OCI-LY7 (cell line): ENCODE data around the gene PPTC7. TPM values are rescaled to one million over a fixed set of nuclear protein-coding genes. Genes with fewer than 3 reads are reported as not detected.
"Not testable (repeated sequence)": the region's sequence is repeated elsewhere in the genome, so short reads cannot be mapped to it uniquely, and the experiment has no call there.

Source experiments
- BruUV-seq: library from RNA; stranded (reverse); fragments of 400-500 nt; replicated peaks from 2 replicates; lab custom pipeline; 2021; lab: Mats Ljungman, UMichigan
- CTCF ChIA-PET: fragments of 300-600 bp; sonication (Branson Sonifier 250); formaldehyde crosslinking; loops from one replicate; lab custom pipeline; 2022; ENCODE audit warnings: antibody characterized with exemption; ENCODE audit not compliant: unreplicated experiment; lab: Charles Lee
- POLR2A ChIA-PET: fragments of 300-600 bp; sonication (Branson Sonifier 250); formaldehyde crosslinking; loops from one replicate; lab custom pipeline; 2022; ENCODE audit warnings: antibody characterized with exemption; lab: Charles Lee
- DNase-seq: peaks from one replicate; pipeline ENCODE4 v3.0.0-alpha.2; 2015; ENCODE audit warnings: low spot score
- H2AFZ ChIP-seq: fragments of 200-600 bp; sonication (generic), shearing (Covaris generic); 2 replicates; pipeline ENCODE4 v1.6.1; 2014; ENCODE audit warnings: mild to moderate bottlenecking, antibody characterized with exemption, low read length, moderate library complexity
- H3K27ac ChIP-seq: fragments of 200-600 bp; sonication (generic); 2 replicates; pipeline ENCODE4 v1.5.1; 2014; ENCODE audit warnings: mixed run types, low read depth, mild to moderate bottlenecking, moderate library complexity, low read length, inconsistent platforms; ENCODE audit not compliant: poor library complexity, severe bottlenecking
- H3K36me3 ChIP-seq: fragments of 200-600 bp; sonication (generic); 2 replicates; pipeline ENCODE4 v1.6.1; 2014; ENCODE audit warnings: mild to moderate bottlenecking, antibody characterized with exemption, low read length, moderate library complexity, mixed read lengths; ENCODE audit not compliant: insufficient read depth
- H3K4me1 ChIP-seq: fragments of 200-600 bp; sonication (generic); 2 replicates; pipeline ENCODE4 v1.5.1; 2014; ENCODE audit warnings: mild to moderate bottlenecking, low read length; ENCODE audit not compliant: insufficient read depth, poor library complexity, severe bottlenecking
- H3K4me2 ChIP-seq: fragments of 200-600 bp; sonication (generic); 2 replicates; pipeline ENCODE4 v1.6.1; 2014; ENCODE audit warnings: mild to moderate bottlenecking, low read length
- H3K4me3 ChIP-seq: fragments of 200-600 bp; sonication (generic); 2 replicates; pipeline ENCODE4 v1.5.1; 2014; ENCODE audit warnings: mild to moderate bottlenecking, low read depth, low read length; ENCODE audit not compliant: poor library complexity, severe bottlenecking
- H3K79me2 ChIP-seq: fragments of 200-600 bp; sonication (generic); 2 replicates; pipeline ENCODE4 v1.6.1; 2016; ENCODE audit warnings: low read depth, mild to moderate bottlenecking, low read length, moderate library complexity, mixed read lengths; ENCODE audit not compliant: insufficient read depth
- H3K9me2 ChIP-seq: fragments of 200-600 bp; sonication (generic); 2 replicates; pipeline ENCODE4 v1.6.1; 2016; ENCODE audit warnings: mild to moderate bottlenecking, low read length, mixed read lengths; ENCODE audit not compliant: insufficient read depth
- H3K9me3 ChIP-seq: fragments of 200-600 bp; sonication (generic); 2 replicates; pipeline ENCODE4 v1.6.1; 2014; ENCODE audit warnings: mild to moderate bottlenecking, mixed run types, low read length, mixed read lengths
- H4K20me1 ChIP-seq: fragments of 200-600 bp; sonication (generic); 2 replicates; pipeline ENCODE4 v1.6.1; 2014; ENCODE audit warnings: mild to moderate bottlenecking, antibody characterized with exemption, low read length, moderate library complexity, mixed read lengths; ENCODE audit not compliant: insufficient read depth
- EZH2phosphoT487 ChIP-seq: fragments of 200-600 bp; sonication (generic); IDR thresholded peaks from 2 replicates; pipeline ENCODE4 v1.6.1; 2018; ENCODE audit warnings: low read depth, borderline replicate concordance, mild to moderate bottlenecking, mixed run types, antibody characterized with exemption, low read length, moderate library complexity, mixed read lengths
- intact Hi-C: fragments of 100-400 bp; cut with micrococcal nuclease; formaldehyde crosslinking; loops from one replicate; pipeline ENCODE4 v1.10.0; 2022; ENCODE audit not compliant: unreplicated experiment
- total RNA-seq, 2 experiments: library from RNA; depleted of rRNA in 1 of 2; stranded (reverse); fragments of >200 nt in 1 of 2; shearing (Covaris generic) in 1 of 2; gene quantifications; 2 replicates each; pipeline ENCODE4 v1.2.3, GENCODE V29; 2014 to 2022
- TF ChIP-seq, protein P1 (sequence below): fragments of 200-600 bp; sonication (generic); conservative IDR thresholded peaks from 2 replicates; pipeline ENCODE4 v1.5.1; 2014; ENCODE audit warnings: mild to moderate bottlenecking, antibody characterized with exemption, low read length, moderate library complexity, mixed read lengths

The PPTC7 gene
- total RNA-seq, 2 experiments from 2014 or later = 11.4 to 29.7 TPM

GRCh38 chr12:110590059-110590458 lies 6.9 kb upstream of the PPTC7 start:
- Histone ChIP-seq H2AFZ (peak overlapping the region; percentile 85; the same call in 1 of the 2 replicates), H4K20me1 (no peaks in the 10 kb centered on the region), H3K36me3 (no peaks in the 10 kb centered on the region), H3K4me3 (no peak overlapping the region), H3K27ac (no peak overlapping the region), H3K9me2 (no peaks in the 10 kb centered on the region), H3K79me2 (no peaks in the 10 kb centered on the region), H3K9me3 (no peaks in the 10 kb centered on the region), H3K4me1 (peaks cover 27% of the 10 kb centered on the region), H3K4me2 (0 out of 2 replicates have a peak overlapping the region, but pooled peaks have one; percentile 45)
- no peak for DNase-seq
- intact Hi-C loops = no loop called here
- CTCF ChIA-PET = no interaction called here
- BruUV-seq = no TSS peak
- POLR2A ChIA-PET = interaction anchor here (0.7 to 1.2 kb wide), 3 partner anchors 10 to 68 kb away, joined by 3 to 4 read pairs (median 3); no protein-coding TSS in a partner anchor
- TF ChIP-seq EZH2phosphoT487 = no peak
- TF ChIP-seq, protein P1, sequence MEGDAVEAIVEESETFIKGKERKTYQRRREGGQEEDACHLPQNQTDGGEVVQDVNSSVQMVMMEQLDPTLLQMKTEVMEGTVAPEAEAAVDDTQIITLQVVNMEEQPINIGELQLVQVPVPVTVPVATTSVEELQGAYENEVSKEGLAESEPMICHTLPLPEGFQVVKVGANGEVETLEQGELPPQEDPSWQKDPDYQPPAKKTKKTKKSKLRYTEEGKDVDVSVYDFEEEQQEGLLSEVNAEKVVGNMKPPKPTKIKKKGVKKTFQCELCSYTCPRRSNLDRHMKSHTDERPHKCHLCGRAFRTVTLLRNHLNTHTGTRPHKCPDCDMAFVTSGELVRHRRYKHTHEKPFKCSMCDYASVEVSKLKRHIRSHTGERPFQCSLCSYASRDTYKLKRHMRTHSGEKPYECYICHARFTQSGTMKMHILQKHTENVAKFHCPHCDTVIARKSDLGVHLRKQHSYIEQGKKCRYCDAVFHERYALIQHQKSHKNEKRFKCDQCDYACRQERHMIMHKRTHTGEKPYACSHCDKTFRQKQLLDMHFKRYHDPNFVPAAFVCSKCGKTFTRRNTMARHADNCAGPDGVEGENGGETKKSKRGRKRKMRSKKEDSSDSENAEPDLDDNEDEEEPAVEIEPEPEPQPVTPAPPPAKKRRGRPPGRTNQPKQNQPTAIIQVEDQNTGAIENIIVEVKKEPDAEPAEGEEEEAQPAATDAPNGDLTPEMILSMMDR = no peak

- BruUV-seq, H3K9me3 ChIP-seq, H3K27ac ChIP-seq, H3K36me3 ChIP-seq, H4K20me1 ChIP-seq, H3K4me3 ChIP-seq, H3K4me2 ChIP-seq, H3K9me2 ChIP-seq, H3K79me2 ChIP-seq, DNase-seq, H2AFZ ChIP-seq: not testable (repeated sequence)
- peaks cover 44% of the 10 kb centered on the region for H3K4me1 ChIP-seq
- intact Hi-C loops = loop anchor here (10.0 kb wide), 1 partner anchor 302 kb away; the partner anchor contains the start of gene ATP2A2
- ChIA-PET POLR2A (interaction anchor here (0.6 to 0.9 kb wide), 2 partner anchors 10 to 28 kb away, joined by 3 to 8 read pairs; no protein-coding TSS in a partner anchor), CTCF (interaction anchor here (0.9 kb wide), 1 partner anchor 55 kb away, joined by 3 read pairs; no protein-coding TSS in a partner anchor)
Observed at GRCh38 chr12:110587102-110587501, 4.0 kb upstream of the PPTC7 start.

DNA sequence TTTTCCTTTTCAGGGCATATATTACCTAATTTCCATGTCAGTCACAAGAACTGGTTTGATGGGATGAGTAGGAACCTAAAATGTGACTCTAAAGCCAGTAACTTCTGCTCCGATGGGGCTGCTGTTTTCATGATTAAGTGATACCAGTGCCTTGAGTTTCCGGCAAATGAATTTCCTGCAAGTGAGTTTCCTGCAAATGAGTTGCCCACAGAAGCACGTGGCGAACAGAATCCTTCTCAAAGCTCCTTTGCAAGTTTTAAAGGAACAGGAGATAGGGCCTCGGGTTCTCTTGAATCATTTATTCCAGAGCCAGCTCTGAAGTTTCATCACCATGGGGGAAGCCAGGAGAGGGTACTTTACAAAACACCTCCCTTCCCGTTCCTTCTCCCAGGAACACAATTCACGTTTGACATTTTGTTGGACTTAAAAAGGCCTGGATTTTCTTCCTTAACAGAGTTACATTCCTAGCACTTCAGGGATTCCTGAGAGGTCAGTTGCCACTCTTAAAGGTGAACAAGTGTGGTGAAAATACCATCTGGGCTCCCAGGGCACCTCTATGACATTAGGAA lies 2.2 kb upstream of the PPTC7 start:
- peak; percentile 63 for DNase-seq
- Histone ChIP-seq H3K4me3 (no peak overlapping the region), H3K27ac (no peak overlapping the region), H3K36me3 (peaks cover 3% of the 10 kb centered on the region; the same call in 1 of the 2 replicates), H4K20me1 (peaks cover 16% of the 10 kb centered on the region), H3K4me2 (peak overlapping the region; percentile 43), H3K79me2 (peaks cover 25% of the 10 kb centered on the region), H3K4me1 (peaks cover 42% of the 10 kb centered on the region), H3K9me2 (no peaks in the 10 kb centered on the region), H3K9me3 (no peaks in the 10 kb centered on the region), H2AFZ (peak overlapping the region; percentile 97)
- TF ChIP-seq EZH2phosphoT487 = no peak
- TF ChIP-seq, protein P1 = no peak
- no TSS peak for BruUV-seq
- ChIA-PET POLR2A (interaction anchor here (0.8 to 1.2 kb wide), 8 partner anchors 10 to 225 kb away, joined by 3 to 8 read pairs (median 4); no protein-coding TSS in a partner anchor), CTCF (interaction anchor here (0.6 kb wide), 1 partner anchor 135 kb away, joined by 3 read pairs; the partner anchor contains the start of gene ARPC3)
- intact Hi-C loops = loop anchor here (10.0 kb wide), 1 partner anchor 301 kb away; the partner anchor contains the start of gene ATP2A2
